Measurements from ENCODE around the gene TFF3.
"Not testable (repeated sequence)": the region's sequence is repeated elsewhere in the genome, so short reads cannot be mapped to it uniquely, and the experiment has no call there.

TFF3 gene

GRCh38 chr21:42304556-42305454, 10.4 kb downstream of the TFF3 start:
- DNase-seq (ENCODE audit: low spot score): no peak

GRCh38 chr21:42303443-42303842, 11.8 kb downstream of the TFF3 start:
- DNase-seq (ENCODE audit: low spot score): no peak

GRCh38 chr21:42302794-42303193, 12.4 kb downstream of the TFF3 start:
- no peak for DNase-seq (ENCODE audit: low spot score)

GRCh38 chr21:42302076-42302650, 13.0 kb downstream of the TFF3 start:
- no peak for DNase-seq (ENCODE audit: low spot score)

GRCh38 chr21:42301371-42302075, 13.7 kb downstream of the TFF3 start:
- DNase-seq (ENCODE audit: low spot score): no peak

GRCh38 chr21:42300956-42301355, 14.3 kb downstream of the TFF3 start:
- DNase-seq (ENCODE audit: low spot score): no peak

- no peak for DNase-seq (ENCODE audit: low spot score)
Measured at GRCh38 chr21:42300045-42300583, 15.1 kb downstream of the TFF3 start.

- peak; percentile 90 for DNase-seq (ENCODE audit: low spot score)
Measured at GRCh38 chr21:42299324-42300044, 15.7 kb downstream of the TFF3 start.

GRCh38 chr21:42298657-42299056, 16.6 kb downstream of the TFF3 start:
- no peak for DNase-seq (ENCODE audit: low spot score)

GRCh38 chr21:42298237-42298636, 17.0 kb downstream of the TFF3 start:
- DNase-seq (ENCODE audit: low spot score): peak; percentile 88

GRCh38 chr21:42297377-42297776, 17.8 kb downstream of the TFF3 start:
- no peak for DNase-seq (ENCODE audit: low spot score)

GRCh38 chr21:42296501-42296900, 18.7 kb downstream of the TFF3 start:
- DNase-seq (ENCODE audit: low spot score): no peak

GRCh38 chr21:42295845-42296244, 19.4 kb downstream of the TFF3 start:
- DNase-seq (ENCODE audit: low spot score): no peak

GRCh38 chr21:42294273-42294880, 20.8 kb downstream of the TFF3 start:
- no peak for DNase-seq (ENCODE audit: low spot score)

- no peak for DNase-seq (ENCODE audit: low spot score)
Measured at GRCh38 chr21:42293649-42294272, 21.4 kb downstream of the TFF3 start.

- not testable (repeated sequence) for DNase-seq (ENCODE audit: low spot score)
Measured at GRCh38 chr21:42292563-42293142, 22.6 kb downstream of the TFF3 start.

- no peak for DNase-seq (ENCODE audit: low spot score)
Measured at GRCh38 chr21:42291751-42292562, 23.3 kb downstream of the TFF3 start.

GRCh38 chr21:42291003-42291750, 24.0 kb downstream of the TFF3 start:
- DNase-seq (ENCODE audit: low spot score): no peak

- DNase-seq (ENCODE audit: low spot score): no peak
Measured at GRCh38 chr21:42290505-42290904, 24.7 kb downstream of the TFF3 start.
